PC-3 (cell line): ENCODE measurements around the gene SLC52A1. TPM values are rescaled to one million over a fixed set of nuclear protein-coding genes. Genes with fewer than 3 reads are reported as not detected.
A peak's percentile ranks its signal among the peaks of the same experiment; 100 is the strongest.

Experiments
- ATAC-seq: fragments of 200-7000 bp; cut with Tn5 transposase; 2 replicates; pipeline ENCODE4 v1.9.1; 2020; ENCODE audit warnings: mild to moderate bottlenecking, moderate library complexity
- BruUV-seq: library from RNA; stranded (reverse); fragments of 400-500 nt; replicated peaks from 2 replicates; lab custom pipeline; 2021; lab: Mats Ljungman, UMichigan
- CTCF ChIA-PET: fragments of 300-600 bp; sonication (Branson Sonifier 250); formaldehyde crosslinking; loops from one replicate; lab custom pipeline; 2022; ENCODE audit warnings: antibody characterized with exemption; lab: Charles Lee
- POLR2A ChIA-PET: fragments of 300-600 bp; sonication (Branson Sonifier 250); formaldehyde crosslinking; loops from one replicate; lab custom pipeline; 2022; ENCODE audit warnings: antibody characterized with exemption; ENCODE audit not compliant: unreplicated experiment; lab: Charles Lee
- DNase-seq: peaks from one replicate; pipeline ENCODE4 v3.0.0-alpha.2; 2015
- H2AFZ ChIP-seq: fragments of 300-600 bp; sonication (generic); 2 replicates; pipeline ENCODE4 v1.6.0; 2016; ENCODE audit warnings: antibody characterized with exemption, low read length
- H3F3A ChIP-seq: fragments of 300-600 bp; sonication (generic); one replicate; pipeline ENCODE4 v1.6.0; 2017; ENCODE audit warnings: antibody characterized with exemption, low read length, control low read depth, mild to moderate bottlenecking; ENCODE audit not compliant: unreplicated experiment
- H3K27ac ChIP-seq: fragments of 300-600 bp; sonication (generic); 2 replicates; pipeline ENCODE4 v1.5.1; 2016; ENCODE audit warnings: mild to moderate bottlenecking, low read length
- H3K27me3 ChIP-seq: fragments of 300-600 bp; sonication (generic); 2 replicates; pipeline ENCODE4 v1.6.1; 2016; ENCODE audit warnings: low read length, mixed read lengths
- H3K36me3 ChIP-seq: fragments of 300-600 bp; sonication (generic); 2 replicates; pipeline ENCODE4 v1.6.1; 2016; ENCODE audit warnings: low read depth, mixed run types, low read length, mixed read lengths
- H3K4me1 ChIP-seq: fragments of 300-600 bp; sonication (generic); 2 replicates; pipeline ENCODE4 v1.5.1; 2016; ENCODE audit warnings: low read length; ENCODE audit not compliant: insufficient read depth
- H3K4me2 ChIP-seq: fragments of 300-600 bp; sonication (generic); 2 replicates; pipeline ENCODE4 v1.6.0; 2016; ENCODE audit warnings: low read length
- H3K4me3 ChIP-seq: fragments of 300-600 bp; sonication (generic); 2 replicates; pipeline ENCODE4 v1.5.1; 2016; ENCODE audit warnings: mild to moderate bottlenecking, low read length, mixed read lengths
- H3K79me2 ChIP-seq: fragments of 300-600 bp; sonication (generic); 2 replicates; pipeline ENCODE4 v1.6.1; 2017; ENCODE audit warnings: low read length, mixed read lengths
- H3K9ac ChIP-seq: fragments of 300-600 bp; sonication (generic); 2 replicates; pipeline ENCODE4 v1.6.0; 2016; ENCODE audit warnings: mild to moderate bottlenecking, low read length
- H3K9me2 ChIP-seq: fragments of 300-600 bp; sonication (generic); replicated peaks from 2 replicates; pipeline ENCODE4 v1.6.1; 2016; ENCODE audit warnings: mixed run types, low read length, mixed read lengths
- H3K9me3 ChIP-seq: fragments of 300-600 bp; sonication (generic); 2 replicates; pipeline ENCODE4 v1.6.1; 2016; ENCODE audit warnings: low read length, mixed read lengths
- H4K20me1 ChIP-seq: fragments of 300-600 bp; sonication (generic); 2 replicates; pipeline ENCODE4 v1.6.1; 2016; ENCODE audit warnings: low read length, mixed read lengths
- EZH2 ChIP-seq: fragments of 300-600 bp; sonication (generic); IDR thresholded peaks from one replicate; pipeline ENCODE4 v1.6.1; 2017; ENCODE audit warnings: antibody characterized with exemption, mild to moderate bottlenecking, low read length; ENCODE audit not compliant: unreplicated experiment
- EZH2phosphoT487 ChIP-seq: fragments of 300-600 bp; sonication (generic); IDR thresholded peaks from 2 replicates; pipeline ENCODE4 v1.6.1; 2018; ENCODE audit warnings: mild to moderate bottlenecking, antibody characterized with exemption, low read length, borderline replicate concordance
- intact Hi-C: fragments of 100-400 bp; cut with micrococcal nuclease; formaldehyde crosslinking; loops from 2 replicates; pipeline ENCODE4 v1.9.0; 2023
- total RNA-seq: library from RNA; depleted of rRNA; stranded (reverse); fragments of >200 nt; gene quantifications from 2 replicates; pipeline ENCODE4 v1.2.3, GENCODE V29; 2014
- TF ChIP-seq, protein P1 (sequence below): fragments of 300-600 bp; sonication (generic); conservative IDR thresholded peaks from 2 replicates; pipeline ENCODE4 v1.5.1; 2017; ENCODE audit warnings: antibody characterized with exemption, low read depth, mild to moderate bottlenecking, low read length

The SLC52A1 gene
- total RNA-seq, 1 experiment from 2014 or later, result not detected

DNA sequence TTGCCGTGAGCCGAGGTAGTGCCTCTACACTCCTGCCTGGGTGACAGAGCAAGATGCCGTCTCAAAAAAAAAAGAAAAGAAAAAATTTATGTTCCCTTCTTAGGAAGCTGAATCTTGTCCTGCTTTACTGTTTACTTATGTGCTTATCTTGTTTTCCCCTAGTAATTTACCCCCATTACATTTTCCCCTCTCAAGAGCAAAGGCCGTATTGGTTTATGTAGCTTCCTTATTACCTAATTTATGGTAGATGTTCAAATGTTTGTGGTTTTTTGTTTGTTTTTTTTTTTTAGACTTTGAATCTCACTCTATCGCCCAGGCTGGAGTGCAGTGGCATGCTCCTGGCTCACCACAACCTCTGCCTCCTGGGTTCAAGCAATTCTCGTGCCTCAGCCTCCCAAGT, 10.3 kb upstream of the SLC52A1 start:
- BruUV-seq, result no TSS peak
- POLR2A ChIA-PET, result interaction anchor here (0.6 kb wide), 1 partner anchor 17 kb away, joined by 22 read pairs; no protein-coding TSS in a partner anchor
- Histone ChIP-seq H3K4me1 (no peaks in the 10 kb centered on the region), H2AFZ (no peak overlapping the region), H3K27me3 (no peaks in the 10 kb centered on the region), H3K27ac (no peak overlapping the region), H3K4me3 (no peak overlapping the region), H3K36me3 (no peaks in the 10 kb centered on the region), H3F3A (no peaks in the 10 kb centered on the region), H4K20me1 (no peaks in the 10 kb centered on the region), H3K9ac (no peak overlapping the region), H3K9me3 (no peaks in the 10 kb centered on the region), H3K9me2 (no peaks in the 10 kb centered on the region), H3K79me2 (no peaks in the 10 kb centered on the region), H3K4me2 (no peak overlapping the region)
- TF ChIP-seq EZH2, result no peak
- TF ChIP-seq, protein P1, sequence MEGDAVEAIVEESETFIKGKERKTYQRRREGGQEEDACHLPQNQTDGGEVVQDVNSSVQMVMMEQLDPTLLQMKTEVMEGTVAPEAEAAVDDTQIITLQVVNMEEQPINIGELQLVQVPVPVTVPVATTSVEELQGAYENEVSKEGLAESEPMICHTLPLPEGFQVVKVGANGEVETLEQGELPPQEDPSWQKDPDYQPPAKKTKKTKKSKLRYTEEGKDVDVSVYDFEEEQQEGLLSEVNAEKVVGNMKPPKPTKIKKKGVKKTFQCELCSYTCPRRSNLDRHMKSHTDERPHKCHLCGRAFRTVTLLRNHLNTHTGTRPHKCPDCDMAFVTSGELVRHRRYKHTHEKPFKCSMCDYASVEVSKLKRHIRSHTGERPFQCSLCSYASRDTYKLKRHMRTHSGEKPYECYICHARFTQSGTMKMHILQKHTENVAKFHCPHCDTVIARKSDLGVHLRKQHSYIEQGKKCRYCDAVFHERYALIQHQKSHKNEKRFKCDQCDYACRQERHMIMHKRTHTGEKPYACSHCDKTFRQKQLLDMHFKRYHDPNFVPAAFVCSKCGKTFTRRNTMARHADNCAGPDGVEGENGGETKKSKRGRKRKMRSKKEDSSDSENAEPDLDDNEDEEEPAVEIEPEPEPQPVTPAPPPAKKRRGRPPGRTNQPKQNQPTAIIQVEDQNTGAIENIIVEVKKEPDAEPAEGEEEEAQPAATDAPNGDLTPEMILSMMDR, result no peak
- TF ChIP-seq EZH2phosphoT487, result no peak
- CTCF ChIA-PET, result no interaction called here
- ATAC-seq (no peak), DNase-seq (no peak)
- intact Hi-C loops, result no loop called here

DNA sequence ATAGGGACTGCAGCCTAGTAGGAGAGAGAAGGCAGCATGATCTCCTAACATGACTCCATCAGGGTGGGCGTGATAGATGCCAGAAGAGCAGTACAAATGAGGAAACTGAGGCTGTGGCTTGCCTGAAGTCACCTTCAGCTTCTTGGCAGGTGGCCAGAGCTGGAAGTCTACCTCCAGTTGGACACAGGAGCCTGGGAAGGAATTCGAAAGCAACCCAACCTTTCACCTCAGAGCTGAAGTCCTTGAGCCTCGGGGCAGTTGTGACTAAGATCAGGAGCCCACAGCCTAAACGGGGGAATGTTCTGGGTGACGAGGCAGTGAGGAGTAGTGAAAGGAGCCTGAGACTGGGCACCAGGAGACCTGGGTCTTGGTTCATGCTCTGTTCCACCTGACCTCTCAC, 9.4 kb upstream of the SLC52A1 start:
- Histone ChIP-seq H3K4me1 (no peaks in the 10 kb centered on the region), H3K9me2 (no peaks in the 10 kb centered on the region), H3K9me3 (no peaks in the 10 kb centered on the region), H3K4me3 (no peak overlapping the region), H2AFZ (no peak overlapping the region), H3K9ac (no peak overlapping the region), H3K36me3 (no peaks in the 10 kb centered on the region), H3K27me3 (no peaks in the 10 kb centered on the region), H3K79me2 (no peaks in the 10 kb centered on the region), H3K27ac (no peak overlapping the region), H4K20me1 (no peaks in the 10 kb centered on the region), H3K4me2 (no peak overlapping the region), H3F3A (no peaks in the 10 kb centered on the region)
- ChIA-PET POLR2A (no interaction called here), CTCF (no interaction called here)
- BruUV-seq, result no TSS peak
- intact Hi-C loops, result no loop called here
- TF ChIP-seq EZH2phosphoT487, result no peak
- TF ChIP-seq, protein P1, result no peak
- TF ChIP-seq EZH2, result no peak
- DNase-seq (peak; percentile 9), ATAC-seq (no peak)

DNA sequence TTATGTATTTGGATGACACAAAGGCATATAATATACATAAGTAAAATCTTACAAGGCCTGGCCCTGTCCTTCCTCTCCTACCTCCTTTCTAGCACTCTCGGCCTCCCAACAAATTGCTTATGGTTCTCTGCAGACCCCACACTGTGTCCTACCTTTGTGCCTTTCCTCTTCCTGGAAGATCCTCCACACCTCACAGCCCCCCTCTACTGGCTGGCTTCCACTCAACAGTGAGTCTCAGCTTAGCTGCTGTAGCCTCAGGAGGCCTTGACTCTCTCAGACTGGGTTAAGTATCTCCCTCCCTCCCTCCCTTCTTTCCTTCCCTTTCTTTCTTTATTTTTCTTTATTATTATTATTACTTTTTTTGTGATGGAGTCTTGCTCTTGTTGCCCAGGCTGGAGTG, 8.3 kb upstream of the SLC52A1 start:
- Histone ChIP-seq H3K9me2 (no peaks in the 10 kb centered on the region), H3K36me3 (no peaks in the 10 kb centered on the region), H4K20me1 (no peaks in the 10 kb centered on the region), H3K4me3 (no peak overlapping the region), H3K9me3 (no peaks in the 10 kb centered on the region), H3K4me2 (no peak overlapping the region), H2AFZ (no peak overlapping the region), H3K27ac (no peak overlapping the region), H3K79me2 (no peaks in the 10 kb centered on the region), H3F3A (no peaks in the 10 kb centered on the region), H3K4me1 (no peaks in the 10 kb centered on the region), H3K27me3 (no peaks in the 10 kb centered on the region), H3K9ac (no peak overlapping the region)
- no TSS peak for BruUV-seq
- no peak for TF ChIP-seq EZH2
- TF ChIP-seq, protein P1, result no peak
- TF ChIP-seq EZH2phosphoT487, result no peak
- intact Hi-C loops, result no loop called here
- ATAC-seq (no peak), DNase-seq (no peak)
- ChIA-PET CTCF (no interaction called here), POLR2A (no interaction called here)
